SK-N-SH (cell line): ENCODE results near the gene CTU1. TPM values are rescaled to one million over a fixed set of nuclear protein-coding genes. Genes with fewer than 3 reads are reported as not detected.

Experiments used
- CTCF ChIA-PET: fragments of 300-600, 350-600 bp; formaldehyde crosslinking; extraction: SDS; loops from one replicate; lab custom pipeline; 2021; lab: Yijun Ruan, JAX
- POLR2A ChIA-PET: fragments of 350-600 bp; sonication (Branson Sonifier 250); formaldehyde crosslinking; extraction: SDS; loops from one replicate; lab custom pipeline; 2020; ENCODE audit warnings: antibody characterized with exemption, inconsistent platforms; lab: Yijun Ruan, JAX
- DNase-seq: peaks from one replicate; pipeline ENCODE4 v3.0.0; 2012
- H2AFZ ChIP-seq: fragments of 200-600 bp; sonication (generic); 2 replicates; pipeline ENCODE4 v1.8.1; 2016; ENCODE audit warnings: antibody characterized with exemption, mild to moderate bottlenecking, low read depth
- H3F3A ChIP-seq: fragments of 200-600 bp; sonication (generic); replicated peaks from 2 replicates; pipeline ENCODE3; 2016; ENCODE audit warnings: antibody characterized with exemption, mild to moderate bottlenecking; ENCODE audit not compliant: insufficient read depth
- H3K27ac ChIP-seq, 2 experiments: fragments of 200-500 bp in 1 of 2; fragments of 200-600 bp in 1 of 2; sonication (Bioruptor generic) in 1 of 2; sonication (generic), shearing (Covaris generic) in 1 of 2; 2 replicates each; pipeline versions ENCODE4 v1.5.1 to v1.6.1; 2014 to 2016; ENCODE audit warnings: low read depth in 2 of 2, inconsistent platforms in 1 of 2, low read length in 1 of 2, mild to moderate bottlenecking in 1 of 2, mixed read lengths in 1 of 2
- H3K27me3 ChIP-seq: fragments of 200-600 bp; sonication (generic), shearing (Covaris generic); 2 replicates; pipeline ENCODE4 v1.6.1; 2016; ENCODE audit warnings: mixed run types; ENCODE audit not compliant: insufficient read depth
- H3K36me3 ChIP-seq, 2 experiments: fragments of 200-500 bp in 1 of 2; fragments of 200-600 bp in 1 of 2; sonication (Bioruptor generic) in 1 of 2; sonication (generic) in 1 of 2; replicated peaks in 1 of 2; 2 replicates each; pipeline versions ENCODE3 to v1.5.1; 2014 to 2016; ENCODE audit warnings: low read length in 1 of 2, mild to moderate bottlenecking in 1 of 2; ENCODE audit not compliant: insufficient read depth in 2 of 2, control insufficient read depth in 1 of 2
- H3K4me1 ChIP-seq, 2 experiments: fragments of 200-500 bp in 1 of 2; fragments of 200-600 bp in 1 of 2; sonication (Bioruptor generic) in 1 of 2; sonication (generic), shearing (Covaris generic) in 1 of 2; 2 replicates each; pipeline versions ENCODE4 v1.5.1 to v1.6.1; 2014 to 2016; ENCODE audit warnings: low read depth in 1 of 2, low read length in 1 of 2, mixed run types in 1 of 2; ENCODE audit not compliant: insufficient read depth in 2 of 2, control insufficient read depth in 1 of 2
- H3K4me2 ChIP-seq: fragments of 200-600 bp; sonication (generic), shearing (Covaris generic); 2 replicates; pipeline ENCODE4 v1.6.1; 2017; ENCODE audit warnings: mixed run types
- H3K4me3 ChIP-seq, 2 experiments: fragments of 200-500 bp in 1 of 2; fragments of 200-600 bp in 1 of 2; sonication (Bioruptor generic) in 1 of 2; sonication (generic), shearing (Covaris generic) in 1 of 2; 2 replicates each; pipeline versions ENCODE4 v1.5.1 to v1.8.1; 2014 to 2016; ENCODE audit warnings: low read depth in 2 of 2, inconsistent platforms in 1 of 2, low read length in 1 of 2, mild to moderate bottlenecking in 1 of 2, mixed read lengths in 1 of 2, moderate library complexity in 1 of 2
- H3K79me2 ChIP-seq: fragments of 200-600 bp; sonication (generic); 2 replicates; pipeline ENCODE4 v1.8.1; 2017; ENCODE audit warnings: mild to moderate bottlenecking; ENCODE audit not compliant: insufficient read depth
- H3K9ac ChIP-seq: fragments of 200-600 bp; sonication (generic); 2 replicates; pipeline ENCODE4 v1.6.1; 2017; ENCODE audit warnings: mixed run types
- H3K9me2 ChIP-seq: fragments of 200-600 bp; sonication (generic); 2 replicates; pipeline ENCODE4 v1.6.1; 2017; ENCODE audit warnings: mixed run types
- H3K9me3 ChIP-seq: fragments of 200-600 bp; sonication (generic); 2 replicates; pipeline ENCODE4 v1.6.1; 2017; ENCODE audit warnings: mixed run types, mild to moderate bottlenecking, moderate library complexity
- H4K20me1 ChIP-seq: fragments of 200-600 bp; sonication (generic); 2 replicates; pipeline ENCODE4 v1.6.1; 2017; ENCODE audit warnings: mild to moderate bottlenecking, mixed run types; ENCODE audit not compliant: insufficient read depth
- CHD2 ChIP-seq: fragments of 150-350 bp; IDR thresholded peaks from 2 replicates; pipeline ENCODE4 v1.6.1; 2018; ENCODE audit warnings: low read length; ENCODE audit not compliant: partially characterized antibody
- ELF1 ChIP-seq: IDR thresholded peaks from 2 replicates; pipeline ENCODE4 v1.4.0; 2012
- EP300 ChIP-seq, 2 experiments: IDR thresholded peaks; 2 replicates each; pipeline versions ENCODE4 v1.4.0 to v1.6.1; 2012; ENCODE audit warnings: borderline replicate concordance in 1 of 2, low read depth in 1 of 2, low read length in 1 of 2
- FOSL2 ChIP-seq: IDR thresholded peaks from 2 replicates; pipeline ENCODE4 v1.4.0; 2012; ENCODE audit warnings: low read depth, mild to moderate bottlenecking, moderate library complexity, borderline replicate concordance
- FOXJ3 ChIP-seq: sonication (generic); formaldehyde crosslinking; IDR thresholded peaks from 2 replicates; pipeline ENCODE4 v1.5.1; 2020; ENCODE audit warnings: mild to moderate bottlenecking, missing genetic modification reagents
- GABPA ChIP-seq: IDR thresholded peaks from 2 replicates; pipeline ENCODE4 v1.4.0; 2012; ENCODE audit warnings: low read depth, mild to moderate bottlenecking
- GATA2 ChIP-seq: sonication (generic); formaldehyde crosslinking; IDR thresholded peaks from 2 replicates; pipeline ENCODE4 v1.5.0; 2020; ENCODE audit warnings: mild to moderate bottlenecking, missing genetic modification reagents
- JUND ChIP-seq: IDR thresholded peaks from 2 replicates; pipeline ENCODE4 v1.4.0; 2012
- MXI1 ChIP-seq: IDR thresholded peaks from 2 replicates; pipeline ENCODE4 v1.6.1; 2012; ENCODE audit warnings: mild to moderate bottlenecking, low read depth, low read length, improper control_type of control experiment
- POLR2AphosphoS5 ChIP-seq: IDR thresholded peaks from 2 replicates; pipeline ENCODE4 v1.6.1; 2012; ENCODE audit warnings: low read depth, low read length
- RAD21 ChIP-seq: IDR thresholded peaks from 2 replicates; pipeline ENCODE4 v1.6.1; 2012; ENCODE audit warnings: mild to moderate bottlenecking, low read length
- SIN3A ChIP-seq: IDR thresholded peaks from 2 replicates; pipeline ENCODE4 v1.6.1; 2012; ENCODE audit warnings: low read depth, mild to moderate bottlenecking, low read length, moderate library complexity, borderline replicate concordance
- SMC3 ChIP-seq: IDR thresholded peaks from 2 replicates; pipeline ENCODE4 v1.6.1; 2012; ENCODE audit warnings: low read depth, low read length, improper control_type of control experiment
- TEAD4 ChIP-seq: IDR thresholded peaks from 2 replicates; pipeline ENCODE4 v1.4.0; 2012; ENCODE audit warnings: mild to moderate bottlenecking, borderline replicate concordance; ENCODE audit not compliant: insufficient read depth
- YY1 ChIP-seq: IDR thresholded peaks from 2 replicates; pipeline ENCODE4 v1.4.0; 2012; ENCODE audit warnings: low read depth, mild to moderate bottlenecking
- WGBS: methylation state at CpG from one replicate; pipeline ENCODE4 v1.1.6; 2017; ENCODE audit warnings: low lambda C conversion rate; 5-methylcytosine and 5-hydroxymethylcytosine counted together
- polyA plus RNA-seq, 3 experiments: library from polyadenylated mRNA; depleted of rRNA; stranded (reverse); fragments of >200 nt; gene quantifications; 2 replicates each; pipeline ENCODE4 v1.2.3, GENCODE V29; 2012
- TF ChIP-seq, protein P1 (sequence below): IDR thresholded peaks from 2 replicates; pipeline ENCODE4 v1.4.0; 2012; ENCODE audit warnings: low read depth
- TF ChIP-seq, protein P2 (sequence below): IDR thresholded peaks from 2 replicates; pipeline ENCODE4; 2012
- TF ChIP-seq, protein P3 (sequence below): fragments of 150-350 bp; IDR thresholded peaks from 2 replicates; pipeline ENCODE4 v1.6.1; 2017; ENCODE audit warnings: antibody characterized with exemption, low read length, low read depth, borderline replicate concordance
- TF ChIP-seq, protein P4 (sequence below): IDR thresholded peaks from 2 replicates; pipeline ENCODE4 v1.4.0; 2012; ENCODE audit warnings: low read depth, borderline replicate concordance

CTU1 gene
- polyA plus RNA-seq, 1 of the 3 experiments (the other 2 are of a cell fraction) = 8.8 TPM

DNA sequence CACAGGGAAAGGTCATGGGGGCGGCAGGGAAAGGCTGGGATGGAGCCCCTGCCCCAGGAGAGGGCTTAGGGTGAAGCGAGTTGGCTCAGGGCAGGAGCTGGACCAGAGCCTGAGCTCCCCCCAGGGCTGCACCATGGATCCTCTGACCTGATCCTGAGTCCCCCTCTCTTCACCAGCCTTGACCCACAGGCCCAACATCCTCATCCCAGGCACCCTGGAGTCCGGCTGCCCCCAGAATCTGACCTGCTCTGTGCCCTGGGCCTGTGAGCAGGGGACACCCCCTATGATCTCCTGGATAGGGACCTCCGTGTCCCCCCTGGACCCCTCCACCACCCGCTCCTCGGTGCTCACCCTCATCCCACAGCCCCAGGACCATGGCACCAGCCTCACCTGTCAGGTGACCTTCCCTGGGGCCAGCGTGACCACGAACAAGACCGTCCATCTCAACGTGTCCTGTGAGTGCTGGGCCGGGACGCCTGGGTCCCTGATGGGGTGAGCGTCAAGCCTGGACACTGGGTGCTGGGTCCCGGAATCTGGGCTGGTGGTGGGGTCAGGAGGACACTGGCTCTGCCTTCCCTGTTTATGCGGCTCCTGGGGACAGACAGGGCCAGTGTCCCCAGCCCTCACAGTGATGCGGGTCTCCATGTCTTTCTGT lies 17.3 kb upstream of the CTU1 start:
- DNase-seq = no peak
- no peaks in the 10 kb centered on the region for H3K9me2 ChIP-seq
- no peaks in the 10 kb centered on the region for H3K36me3 ChIP-seq
- POLR2A ChIA-PET = no interaction called here
- CTCF ChIA-PET = no interaction called here
- no peak overlapping the region for H3K4me2 ChIP-seq
- no peaks in the 10 kb centered on the region for H3K9me3 ChIP-seq
- H3F3A ChIP-seq = no peaks in the 10 kb centered on the region
- H3K4me3 ChIP-seq = no peak overlapping the region
- H2AFZ ChIP-seq = no peak overlapping the region
- TF ChIP-seq, protein P1, sequence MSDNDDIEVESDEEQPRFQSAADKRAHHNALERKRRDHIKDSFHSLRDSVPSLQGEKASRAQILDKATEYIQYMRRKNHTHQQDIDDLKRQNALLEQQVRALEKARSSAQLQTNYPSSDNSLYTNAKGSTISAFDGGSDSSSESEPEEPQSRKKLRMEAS = no peak
- TF ChIP-seq TEAD4 (no peak), FOXJ3 (CRISPR knock-in tag) (no peak), RAD21 (no peak), GABPA (no peak), JUND (no peak), POLR2AphosphoS5 (no peak), CHD2 (no peak), MXI1 (no peak), YY1 (no peak), SIN3A (no peak), FOSL2 (no peak), GATA2 (CRISPR knock-in tag) (no peak), SMC3 (no peak), ELF1 (no peak), EP300 (IDR thresholded peaks at IDR 0.05; ENCODE audit: borderline replicate concordance in 1 of 2, low read depth in 1 of 2, low read length in 1 of 2) (no peak)
- TF ChIP-seq, protein P2, sequence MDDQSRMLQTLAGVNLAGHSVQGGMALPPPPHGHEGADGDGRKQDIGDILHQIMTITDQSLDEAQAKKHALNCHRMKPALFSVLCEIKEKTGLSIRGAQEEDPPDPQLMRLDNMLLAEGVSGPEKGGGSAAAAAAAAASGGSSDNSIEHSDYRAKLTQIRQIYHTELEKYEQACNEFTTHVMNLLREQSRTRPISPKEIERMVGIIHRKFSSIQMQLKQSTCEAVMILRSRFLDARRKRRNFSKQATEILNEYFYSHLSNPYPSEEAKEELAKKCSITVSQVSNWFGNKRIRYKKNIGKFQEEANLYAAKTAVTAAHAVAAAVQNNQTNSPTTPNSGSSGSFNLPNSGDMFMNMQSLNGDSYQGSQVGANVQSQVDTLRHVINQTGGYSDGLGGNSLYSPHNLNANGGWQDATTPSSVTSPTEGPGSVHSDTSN = no peak
- TF ChIP-seq, protein P3, sequence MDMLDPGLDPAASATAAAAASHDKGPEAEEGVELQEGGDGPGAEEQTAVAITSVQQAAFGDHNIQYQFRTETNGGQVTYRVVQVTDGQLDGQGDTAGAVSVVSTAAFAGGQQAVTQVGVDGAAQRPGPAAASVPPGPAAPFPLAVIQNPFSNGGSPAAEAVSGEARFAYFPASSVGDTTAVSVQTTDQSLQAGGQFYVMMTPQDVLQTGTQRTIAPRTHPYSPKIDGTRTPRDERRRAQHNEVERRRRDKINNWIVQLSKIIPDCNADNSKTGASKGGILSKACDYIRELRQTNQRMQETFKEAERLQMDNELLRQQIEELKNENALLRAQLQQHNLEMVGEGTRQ = no peak
- TF ChIP-seq, protein P4, sequence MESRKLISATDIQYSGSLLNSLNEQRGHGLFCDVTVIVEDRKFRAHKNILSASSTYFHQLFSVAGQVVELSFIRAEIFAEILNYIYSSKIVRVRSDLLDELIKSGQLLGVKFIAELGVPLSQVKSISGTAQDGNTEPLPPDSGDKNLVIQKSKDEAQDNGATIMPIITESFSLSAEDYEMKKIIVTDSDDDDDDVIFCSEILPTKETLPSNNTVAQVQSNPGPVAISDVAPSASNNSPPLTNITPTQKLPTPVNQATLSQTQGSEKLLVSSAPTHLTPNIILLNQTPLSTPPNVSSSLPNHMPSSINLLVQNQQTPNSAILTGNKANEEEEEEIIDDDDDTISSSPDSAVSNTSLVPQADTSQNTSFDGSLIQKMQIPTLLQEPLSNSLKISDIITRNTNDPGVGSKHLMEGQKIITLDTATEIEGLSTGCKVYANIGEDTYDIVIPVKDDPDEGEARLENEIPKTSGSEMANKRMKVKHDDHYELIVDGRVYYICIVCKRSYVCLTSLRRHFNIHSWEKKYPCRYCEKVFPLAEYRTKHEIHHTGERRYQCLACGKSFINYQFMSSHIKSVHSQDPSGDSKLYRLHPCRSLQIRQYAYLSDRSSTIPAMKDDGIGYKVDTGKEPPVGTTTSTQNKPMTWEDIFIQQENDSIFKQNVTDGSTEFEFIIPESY = no peak
- TF ChIP-seq, all 33 proteins: peak for 0
- no peaks in the 10 kb centered on the region for H3K79me2 ChIP-seq
- H3K27me3 ChIP-seq = peaks cover 80% of the 10 kb centered on the region
- H3K9ac ChIP-seq = no peak overlapping the region
- 12% methylated on average over 11 of the region's 16 CpGs for WGBS
- no peaks in the 10 kb centered on the region for H3K4me1 ChIP-seq
- H4K20me1 ChIP-seq = no peaks in the 10 kb centered on the region
- H3K27ac ChIP-seq = no peak overlapping the region
